DOHH2 (cell line): Measurements from ENCODE around the gene COMMD8.

ENCODE experiments used
- H3F3A ChIP-seq: fragments of 200-600 bp; sonication (generic), shearing (Covaris generic); 2 replicates; pipeline ENCODE4 v1.6.0; 2016; ENCODE audit warnings: antibody characterized with exemption, mild to moderate bottlenecking; ENCODE audit not compliant: control insufficient read depth, insufficient read depth
- H3K27ac ChIP-seq: fragments of 200-600 bp; sonication (generic); 2 replicates; pipeline ENCODE4 v1.5.1; 2014; ENCODE audit warnings: low read depth, mild to moderate bottlenecking, low read length, moderate library complexity
- H3K27me3 ChIP-seq: fragments of 200-600 bp; sonication (generic); 2 replicates; pipeline ENCODE4 v1.6.1; 2014; ENCODE audit warnings: mild to moderate bottlenecking, low read length, mixed read lengths; ENCODE audit not compliant: control insufficient read depth
- H3K36me3 ChIP-seq: fragments of 200-600 bp; sonication (generic); 2 replicates; pipeline ENCODE4 v1.6.1; 2014; ENCODE audit warnings: mild to moderate bottlenecking, low read length, moderate library complexity, mixed read lengths; ENCODE audit not compliant: control insufficient read depth
- H3K4me1 ChIP-seq: fragments of 200-600 bp; sonication (generic); 2 replicates; pipeline ENCODE4 v1.6.1; 2014; ENCODE audit warnings: mild to moderate bottlenecking, low read length, mixed read lengths; ENCODE audit not compliant: control insufficient read depth
- H3K4me2 ChIP-seq: fragments of 200-600 bp; sonication (generic); 2 replicates; pipeline ENCODE4 v1.6.0; 2014; ENCODE audit warnings: mild to moderate bottlenecking, low read length, moderate library complexity
- H3K4me3 ChIP-seq: fragments of 200-600 bp; sonication (generic); 2 replicates; pipeline ENCODE4 v1.5.1; 2014; ENCODE audit warnings: mild to moderate bottlenecking, low read length, mixed read lengths
- H3K79me2 ChIP-seq: fragments of 200-600 bp; sonication (generic); 2 replicates; pipeline ENCODE4 v1.6.1; 2014; ENCODE audit warnings: mild to moderate bottlenecking, low read length, mixed read lengths; ENCODE audit not compliant: control insufficient read depth
- H3K9me2 ChIP-seq: fragments of 200-600 bp; sonication (generic); replicated peaks from 2 replicates; pipeline ENCODE4 v1.6.1; 2014; ENCODE audit warnings: mild to moderate bottlenecking, low read length, mixed read lengths; ENCODE audit not compliant: control insufficient read depth
- H3K9me3 ChIP-seq: fragments of 200-600 bp; sonication (generic); 2 replicates; pipeline ENCODE4 v1.6.1; 2014; ENCODE audit warnings: antibody characterized with exemption, low read length, mixed read lengths; ENCODE audit not compliant: control insufficient read depth, insufficient read depth
- H4K20me1 ChIP-seq: fragments of 200-600 bp; sonication (generic); 2 replicates; pipeline ENCODE4 v1.6.0; 2014; ENCODE audit warnings: low read depth, mild to moderate bottlenecking, antibody characterized with exemption, low read length, moderate library complexity; ENCODE audit not compliant: control insufficient read depth, insufficient read depth
- CTCF ChIP-seq: fragments of 200-600 bp; sonication (generic); IDR thresholded peaks from one replicate; pipeline ENCODE4 v1.5.1; 2014; ENCODE audit warnings: antibody characterized with exemption, mild to moderate bottlenecking, low read depth, low read length; ENCODE audit not compliant: poor library complexity, severe bottlenecking
- EZH2phosphoT487 ChIP-seq: fragments of 200-600 bp; sonication (generic); IDR thresholded peaks from 2 replicates; pipeline ENCODE4 v1.6.1; 2017; ENCODE audit warnings: borderline replicate concordance, mild to moderate bottlenecking, antibody characterized with exemption, low read length, moderate library complexity, mixed read lengths

The COMMD8 gene

GRCh38 chr4:47505147-47505546, 41.6 kb upstream of the COMMD8 start:
- Histone ChIP-seq H3K4me1 (peaks cover 48% of the 10 kb centered on the region), H4K20me1 (no peaks in the 10 kb centered on the region), H3K36me3 (peaks cover 15% of the 10 kb centered on the region), H3K27ac (no peak overlapping the region), H3F3A (0 out of 2 replicates have a peak, but pooled peaks cover 3% of the 10 kb centered on the region), H3K9me2 (no peaks in the 10 kb centered on the region), H3K27me3 (no peaks in the 10 kb centered on the region), H3K79me2 (peaks cover 50% of the 10 kb centered on the region), H3K9me3 (no peaks in the 10 kb centered on the region), H3K4me2 (no peak overlapping the region), H3K4me3 (no peak overlapping the region)
- TF ChIP-seq CTCF (no peak), EZH2phosphoT487 (no peak)

DNA sequence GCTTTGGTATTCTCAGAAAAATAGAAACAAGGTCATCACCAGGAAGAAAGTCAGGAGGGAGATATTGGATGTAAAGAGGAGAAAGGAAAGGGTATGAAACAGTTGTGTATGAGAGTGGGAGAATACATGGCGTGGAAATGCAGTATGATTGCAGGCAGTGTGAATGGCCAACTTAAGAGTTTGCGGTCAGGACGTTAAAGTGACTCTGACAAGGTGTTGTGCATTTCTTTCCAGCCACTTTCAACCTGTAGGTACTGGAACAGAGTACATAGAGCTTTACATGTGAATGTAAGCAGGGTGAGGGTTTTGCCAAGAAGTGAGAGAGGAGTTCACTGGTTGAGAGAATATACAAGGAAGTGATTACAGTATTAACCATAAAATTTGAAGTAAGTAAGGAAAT, 37.3 kb upstream of the COMMD8 start:
- Histone ChIP-seq H3K27ac (peak overlapping the region; percentile 87), H3K9me2 (no peaks in the 10 kb centered on the region), H3K36me3 (peaks cover 25% of the 10 kb centered on the region), H3K4me1 (peaks cover 53% of the 10 kb centered on the region), H3K4me2 (peak overlapping the region; percentile 78), H4K20me1 (no peaks in the 10 kb centered on the region), H3K79me2 (peaks cover 61% of the 10 kb centered on the region), H3K4me3 (peak overlapping the region; percentile 67), H3F3A (peaks cover 10% of the 10 kb centered on the region), H3K27me3 (no peaks in the 10 kb centered on the region), H3K9me3 (no peaks in the 10 kb centered on the region)
- no peak for TF ChIP-seq EZH2phosphoT487
- TF ChIP-seq CTCF, result no peak

- Histone ChIP-seq H3K4me1 (peaks cover 62% of the 10 kb centered on the region), H3K4me3 (peak overlapping the region; percentile 67), H3K27ac (peak overlapping the region; percentile 87), H3K36me3 (peaks cover 29% of the 10 kb centered on the region), H3K79me2 (peaks cover 65% of the 10 kb centered on the region), H3K9me2 (no peaks in the 10 kb centered on the region), H3K9me3 (no peaks in the 10 kb centered on the region), H4K20me1 (no peaks in the 10 kb centered on the region), H3K27me3 (no peaks in the 10 kb centered on the region), H3F3A (peaks cover 13% of the 10 kb centered on the region), H3K4me2 (peak overlapping the region; percentile 78)
- TF ChIP-seq EZH2phosphoT487 (no peak), CTCF (no peak)
Measured at GRCh38 chr4:47499700-47500099, 36.2 kb upstream of the COMMD8 start.
